Stimulated activated CD8-positive, alpha-beta memory T cell treated with anti-CD3 and anti-CD28 coated beads, Interleukin-12 subunit alpha, Interleukin-12 subunit beta, amount 100 ng/mL, for 4 hours (primary cell): ENCODE measurements around the gene LCP1.
"Not testable (repeated sequence)": the region's sequence is repeated elsewhere in the genome, so short reads cannot be mapped to it uniquely, and the experiment has no call there.

Experiments used
- DNase-seq: peaks from one replicate; pipeline ENCODE4 v3.0.0-alpha.2; 2020; ENCODE audit warnings: low read depth

Gene LCP1

DNA sequence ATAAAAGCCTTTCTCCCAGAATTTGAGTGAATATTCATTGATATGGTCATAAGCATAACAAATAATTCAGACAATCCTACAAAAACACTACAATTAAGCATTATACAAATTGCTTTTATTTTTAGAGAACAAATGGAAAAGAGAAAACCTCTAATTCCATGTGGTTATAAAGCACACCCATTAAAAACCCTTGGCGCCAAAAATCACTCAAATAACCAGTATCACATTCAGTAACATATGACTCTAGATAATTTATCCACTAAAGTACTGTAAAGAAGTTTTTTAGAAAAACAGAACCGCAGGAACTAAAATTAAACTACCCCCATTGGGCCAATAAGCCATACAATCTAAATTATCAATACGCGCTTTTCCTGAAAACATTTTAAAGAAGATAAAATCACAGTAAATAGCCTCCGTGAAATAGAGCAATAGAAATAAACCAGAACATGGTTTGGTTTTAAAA lies 569 bp downstream of the LCP1 start:
- DNase-seq: no peak

DNA sequence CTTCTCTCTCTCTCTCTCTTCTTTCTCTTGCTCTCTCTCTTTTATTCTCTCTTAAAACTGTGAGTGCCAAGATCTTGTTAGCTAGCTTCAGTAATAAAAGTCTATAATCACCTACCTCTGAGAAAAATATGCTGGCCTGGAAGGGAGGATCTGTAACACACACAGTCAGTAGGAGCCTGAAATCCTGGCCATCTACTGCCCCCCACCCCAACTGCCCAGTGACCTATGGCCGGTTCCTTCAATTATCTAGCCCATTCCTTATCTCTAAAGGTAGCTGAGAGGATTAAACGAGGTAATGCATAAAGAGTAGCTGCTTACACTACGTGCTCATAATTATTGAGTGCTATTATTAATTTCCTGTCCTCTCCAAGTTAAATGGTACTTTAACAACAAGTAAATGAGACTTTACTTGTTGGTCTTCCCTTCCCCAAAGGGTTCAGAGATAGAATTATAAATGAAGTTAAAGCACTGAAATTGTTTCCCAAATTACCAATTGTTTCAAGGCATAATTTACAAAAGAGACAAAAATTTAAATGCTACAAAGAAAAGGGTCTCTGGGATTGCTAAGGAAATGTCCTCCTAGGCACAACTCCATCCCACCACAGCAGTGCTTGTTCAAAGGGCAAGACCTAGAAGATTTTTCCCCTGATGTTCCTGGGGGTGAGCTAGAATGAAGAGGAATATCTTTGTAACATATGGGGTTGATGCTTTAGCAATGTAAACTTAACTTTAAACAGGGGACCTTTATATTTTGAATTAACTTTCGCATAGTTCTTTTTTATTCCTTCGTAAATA lies 1.8 kb downstream of the LCP1 start:
- no peak for DNase-seq

DNA sequence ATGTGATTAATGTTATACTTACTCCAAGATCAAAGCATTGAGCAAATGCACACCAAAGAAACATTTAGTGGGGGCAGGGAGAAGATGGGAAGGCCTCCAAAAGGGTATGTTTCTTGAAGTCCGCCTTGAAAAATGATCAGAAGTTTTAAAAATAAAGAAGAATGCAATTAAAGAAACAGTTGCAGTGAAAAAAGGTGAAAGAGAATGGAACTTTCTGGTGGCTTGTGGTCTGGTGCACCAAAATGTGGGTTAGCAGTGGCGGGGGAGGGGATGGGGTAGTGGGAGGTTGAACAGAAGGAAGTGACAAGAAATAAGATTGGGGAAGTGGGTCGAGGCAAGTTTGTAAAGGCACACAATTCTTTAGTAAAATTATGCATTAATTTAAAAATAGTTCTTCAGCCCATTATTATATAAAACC lies 2.5 kb downstream of the LCP1 start:
- DNase-seq: peak; percentile 65

DNA sequence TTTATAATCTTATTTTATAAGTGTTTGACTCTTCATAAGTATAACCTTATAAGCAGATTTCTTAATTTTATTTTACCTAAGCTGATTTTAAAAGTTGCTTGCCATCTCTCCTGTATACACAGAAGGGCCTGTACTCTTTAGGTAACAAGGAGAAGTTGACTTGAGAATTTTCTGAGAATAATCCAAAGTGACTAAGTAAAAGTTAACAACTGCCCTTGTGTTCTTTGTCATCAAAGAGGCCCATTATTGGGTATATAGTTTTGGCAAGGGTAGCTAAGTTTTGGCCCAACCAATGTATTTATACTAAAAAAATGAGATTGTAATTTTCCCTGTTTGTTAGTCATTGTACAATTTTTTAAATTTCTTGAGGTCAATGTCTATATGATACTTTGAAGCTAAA lies 3.2 kb downstream of the LCP1 start:
- no peak for DNase-seq

DNA sequence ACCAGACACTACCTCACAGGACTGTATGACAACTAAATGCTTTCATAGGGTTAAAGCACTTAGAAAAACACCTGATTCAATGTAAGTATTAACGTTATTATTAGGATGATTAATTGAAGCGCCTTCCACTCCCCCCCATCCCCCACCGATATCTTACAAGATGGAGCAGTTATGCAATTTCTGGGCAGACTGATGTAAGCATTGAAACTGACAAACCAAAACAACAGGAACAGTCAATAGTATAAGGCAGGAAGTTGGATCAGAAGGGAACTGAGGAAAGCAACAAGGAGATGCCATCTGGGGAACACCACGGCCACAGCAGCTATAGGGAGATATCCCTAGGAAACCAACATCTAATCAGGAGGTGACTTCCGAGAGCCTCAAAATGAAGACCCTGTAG lies 3.8 kb downstream of the LCP1 start:
- DNase-seq: no peak

DNA sequence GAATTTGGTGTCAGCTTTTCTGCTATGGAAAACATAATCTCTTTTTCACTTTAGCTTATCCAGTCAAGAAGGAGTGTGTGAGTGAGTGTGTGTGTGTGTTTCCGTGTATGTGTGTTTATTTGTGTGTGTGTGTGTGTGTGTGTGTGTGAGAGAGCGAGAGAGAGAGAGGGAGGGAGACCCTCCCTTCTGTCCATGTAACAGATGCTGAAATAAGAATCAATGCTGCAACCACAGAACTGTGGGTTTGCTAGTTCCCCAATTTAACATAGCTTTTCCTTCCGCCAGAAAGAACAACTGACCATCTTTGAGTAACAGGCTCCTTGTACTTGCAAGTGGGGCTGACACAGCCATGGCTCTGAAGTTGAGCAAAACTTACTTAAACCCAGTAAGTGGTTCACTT lies 5.2 kb downstream of the LCP1 start:
- DNase-seq: no peak

DNA sequence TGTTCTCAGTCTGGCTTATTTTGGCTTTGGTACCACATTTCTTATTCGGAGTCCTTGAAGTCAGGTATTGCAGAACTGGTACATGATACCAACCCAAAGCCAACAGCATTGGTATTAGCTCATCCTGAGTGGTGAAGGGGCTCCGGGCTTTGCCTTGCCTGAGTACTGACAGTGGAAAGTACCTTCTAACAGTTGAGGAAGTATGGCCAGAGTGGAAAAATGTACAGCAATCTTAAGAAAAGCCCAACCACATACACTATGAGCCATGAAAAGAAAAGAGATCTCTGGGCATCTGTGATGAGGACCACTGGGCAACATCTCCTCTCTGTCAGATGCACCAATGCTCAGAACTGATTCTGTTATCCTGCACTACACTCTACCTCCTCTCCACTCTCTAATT lies 8.3 kb downstream of the LCP1 start:
- no peak for DNase-seq

DNA sequence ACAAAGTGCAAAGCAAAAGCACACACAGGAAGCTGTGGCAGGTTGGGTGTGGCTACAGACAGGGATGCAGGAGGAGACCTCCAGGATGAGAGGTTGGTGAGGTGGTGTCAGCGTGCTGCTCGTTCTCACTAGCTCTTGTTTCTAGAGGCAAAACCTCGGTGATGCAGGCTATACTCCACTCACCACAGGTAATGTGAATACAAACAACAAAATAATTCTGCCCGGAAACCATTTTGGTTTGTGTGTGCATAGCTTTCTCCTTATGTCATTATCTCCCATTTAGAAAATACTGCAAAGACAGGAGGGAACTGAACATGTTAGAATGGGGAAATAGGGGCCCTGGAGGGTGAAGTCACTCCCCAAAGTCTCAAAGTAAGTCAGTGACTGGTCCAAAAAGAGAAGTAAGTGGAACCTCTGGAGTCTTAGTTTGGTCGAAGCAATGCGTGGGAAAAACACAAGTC lies 9.4 kb downstream of the LCP1 start:
- no peak for DNase-seq

DNA sequence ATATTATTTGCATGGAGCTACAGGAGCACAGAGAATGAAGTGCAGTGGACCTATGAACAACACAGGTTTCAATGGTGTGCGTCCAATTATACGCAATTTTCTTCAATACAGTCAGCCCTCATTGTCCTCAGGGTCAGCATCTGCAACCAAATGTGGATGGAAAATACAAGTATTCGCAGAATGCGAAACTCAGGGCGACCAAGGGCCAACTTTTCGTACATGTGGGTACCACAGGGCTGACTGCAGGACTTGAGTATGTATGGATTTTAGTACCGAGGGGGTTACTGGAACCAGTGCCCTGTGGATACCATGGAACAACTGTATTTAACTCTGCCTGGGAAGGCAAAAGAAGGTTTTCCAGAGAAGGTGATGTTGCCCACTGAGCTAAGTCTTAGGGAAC lies 10.2 kb downstream of the LCP1 start:
- no peak for DNase-seq

DNA sequence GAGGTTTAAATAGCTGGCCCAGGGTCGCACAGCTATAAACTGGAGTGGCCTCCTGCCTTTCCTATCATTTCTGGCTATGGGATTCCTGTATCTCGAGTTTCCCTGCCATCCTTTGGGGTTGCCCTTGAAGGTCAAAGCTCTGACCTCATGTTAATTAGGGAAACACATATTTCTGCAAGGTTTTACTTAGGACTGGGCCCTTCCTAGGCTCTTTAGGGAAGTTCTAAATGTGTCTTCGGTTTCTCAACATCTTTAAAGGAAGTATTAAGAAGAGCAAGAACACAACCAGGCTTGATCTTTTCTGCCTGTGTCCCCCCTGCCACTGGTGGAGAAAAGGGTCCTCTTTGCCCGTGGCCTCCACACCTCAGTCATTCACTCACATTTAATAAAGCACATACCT lies 10.8 kb downstream of the LCP1 start:
- DNase-seq: no peak

DNA sequence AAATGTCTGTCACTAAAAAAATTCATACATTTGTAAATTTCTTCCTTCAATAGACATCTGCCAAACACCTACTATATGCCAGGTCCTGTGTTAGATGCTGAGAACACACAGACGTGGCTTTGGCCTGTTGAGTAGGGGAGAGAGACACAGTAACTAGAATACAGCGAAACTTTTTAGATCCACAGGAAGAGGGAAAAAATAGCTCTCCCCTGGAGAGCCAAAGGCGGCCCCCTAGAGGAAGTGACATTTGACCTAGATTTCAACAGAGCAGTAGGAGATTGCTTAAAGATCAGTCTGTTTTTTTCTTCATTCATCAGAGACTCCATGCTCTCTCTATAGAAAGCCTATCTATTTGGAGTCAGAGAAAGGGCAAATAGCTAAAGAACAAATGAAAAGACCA lies 11.3 kb downstream of the LCP1 start:
- DNase-seq: no peak

DNA sequence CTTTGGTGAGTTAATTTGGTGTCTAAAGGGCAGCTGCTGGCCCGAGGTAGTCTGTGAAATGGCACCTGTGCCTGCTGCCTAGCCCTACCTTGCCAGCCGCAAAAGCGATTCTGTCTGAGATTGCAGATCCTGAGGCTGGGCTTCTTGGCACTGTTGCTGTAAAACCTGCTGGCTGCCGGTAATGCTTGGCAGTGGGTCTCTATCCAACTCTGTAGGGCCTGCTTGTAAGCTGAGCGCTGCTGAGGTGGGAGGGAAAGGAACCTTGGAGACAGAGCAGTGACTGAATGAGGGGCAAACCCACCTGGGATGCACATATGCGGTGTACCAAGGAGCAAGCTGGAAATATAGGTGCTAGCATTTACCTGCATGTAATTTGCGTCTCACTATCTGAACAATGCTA lies 11.7 kb downstream of the LCP1 start:
- no peak for DNase-seq

DNA sequence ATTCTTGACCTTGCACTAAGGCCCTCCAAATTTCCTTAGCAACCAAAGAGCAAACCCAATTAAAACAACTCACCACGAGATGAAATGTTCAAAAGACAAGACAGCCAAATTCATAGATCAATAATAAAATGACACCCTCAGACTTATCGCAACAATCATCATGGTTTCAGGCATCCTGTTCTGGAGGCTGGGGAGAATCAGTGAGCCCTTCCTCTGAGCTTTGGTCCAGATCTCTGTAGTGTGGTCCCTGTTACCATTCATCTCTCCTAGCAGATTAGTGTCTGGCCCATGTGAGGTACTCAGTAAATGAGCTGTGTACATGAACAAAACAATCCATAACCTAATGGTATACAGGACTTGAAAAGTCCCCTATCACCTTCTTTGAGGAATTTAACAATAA lies 12.2 kb downstream of the LCP1 start:
- no peak for DNase-seq

DNA sequence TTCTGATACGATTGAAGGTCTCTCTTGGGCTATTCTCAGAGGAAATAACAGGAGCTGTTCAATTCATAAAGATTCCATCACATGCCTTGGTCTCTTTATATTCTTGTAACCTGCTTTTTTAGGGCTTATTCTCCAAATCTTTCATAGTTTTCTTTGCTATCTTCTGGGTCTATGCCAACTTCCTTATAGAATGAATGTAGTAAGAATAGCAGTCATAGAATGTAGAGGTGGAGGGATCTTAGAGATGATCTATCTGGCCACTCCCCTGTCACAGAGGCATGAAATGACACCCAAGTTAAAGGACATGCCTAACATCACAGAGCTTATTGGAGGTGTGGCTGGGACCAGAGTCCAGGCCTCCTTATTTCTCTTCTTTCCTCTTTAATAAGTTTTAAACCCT lies 13.2 kb downstream of the LCP1 start:
- no peak for DNase-seq

DNA sequence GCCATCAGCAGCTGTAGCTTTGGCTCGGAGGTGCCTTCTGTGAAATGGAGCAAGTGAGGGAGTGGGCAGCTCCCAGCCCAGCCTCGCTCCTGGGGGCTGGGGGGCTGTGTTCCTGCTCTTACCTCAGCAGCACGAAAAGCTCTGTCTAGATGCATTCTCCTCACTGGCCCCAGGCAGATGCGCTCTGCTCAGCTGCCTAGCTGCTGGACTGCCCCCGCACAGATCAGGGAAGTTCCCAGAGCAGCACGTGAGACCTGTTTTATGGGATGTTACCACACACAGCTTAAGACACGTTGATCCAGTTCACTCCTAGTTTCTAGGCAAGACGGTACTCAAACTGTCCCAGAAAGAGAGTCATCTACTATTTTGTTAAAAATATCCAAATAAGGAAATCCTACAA lies 13.6 kb downstream of the LCP1 start:
- DNase-seq: peak; percentile 31

DNA sequence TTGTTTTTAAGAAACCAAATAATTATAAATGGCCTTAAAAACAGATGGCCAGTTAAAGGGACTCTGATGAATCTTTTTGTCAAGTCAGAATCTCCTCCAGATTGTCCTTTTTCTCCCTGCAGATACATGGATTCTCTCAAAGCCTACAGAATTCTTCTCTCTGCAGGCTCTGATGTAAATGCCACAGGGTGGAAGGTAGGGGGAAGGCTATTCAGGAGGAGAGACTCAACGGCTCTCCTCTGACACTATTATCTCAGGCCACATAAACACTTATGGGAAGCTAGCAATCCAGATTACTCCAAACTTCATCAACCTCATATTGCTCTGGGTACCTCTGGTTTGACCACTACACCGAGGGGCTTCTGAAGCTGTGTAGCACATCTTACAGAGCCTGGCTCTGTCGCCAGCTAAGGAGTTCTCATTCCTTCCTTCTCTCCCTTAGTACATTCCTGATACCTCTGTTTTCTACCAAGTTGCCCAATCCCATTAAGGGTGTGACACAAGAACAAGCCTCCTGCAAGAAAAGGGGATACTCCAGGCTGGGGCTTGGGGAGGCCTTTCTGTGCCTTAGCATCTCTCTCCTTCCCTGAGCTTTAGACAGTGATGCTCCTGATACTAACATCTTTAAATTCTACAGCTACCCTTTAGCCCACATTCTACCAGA lies 14.9 kb downstream of the LCP1 start:
- DNase-seq: no peak

DNA sequence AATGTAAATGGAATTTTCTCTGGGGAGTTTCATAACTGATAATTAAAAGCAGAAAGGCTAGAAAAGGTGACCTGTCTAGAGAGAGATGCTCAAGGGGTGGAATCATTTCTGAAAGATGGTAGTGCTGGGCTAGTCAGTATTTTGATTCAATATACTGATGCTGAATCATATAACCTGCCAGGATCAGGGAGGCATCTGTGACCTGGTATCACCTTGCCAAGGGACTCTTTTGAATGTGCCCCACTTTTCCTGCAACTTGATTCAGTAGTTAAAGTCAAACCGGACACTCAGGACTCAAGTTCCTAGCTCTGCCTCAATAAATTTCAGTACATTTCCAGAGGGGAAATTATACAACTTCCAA lies 15.8 kb downstream of the LCP1 start:
- DNase-seq: no peak

DNA sequence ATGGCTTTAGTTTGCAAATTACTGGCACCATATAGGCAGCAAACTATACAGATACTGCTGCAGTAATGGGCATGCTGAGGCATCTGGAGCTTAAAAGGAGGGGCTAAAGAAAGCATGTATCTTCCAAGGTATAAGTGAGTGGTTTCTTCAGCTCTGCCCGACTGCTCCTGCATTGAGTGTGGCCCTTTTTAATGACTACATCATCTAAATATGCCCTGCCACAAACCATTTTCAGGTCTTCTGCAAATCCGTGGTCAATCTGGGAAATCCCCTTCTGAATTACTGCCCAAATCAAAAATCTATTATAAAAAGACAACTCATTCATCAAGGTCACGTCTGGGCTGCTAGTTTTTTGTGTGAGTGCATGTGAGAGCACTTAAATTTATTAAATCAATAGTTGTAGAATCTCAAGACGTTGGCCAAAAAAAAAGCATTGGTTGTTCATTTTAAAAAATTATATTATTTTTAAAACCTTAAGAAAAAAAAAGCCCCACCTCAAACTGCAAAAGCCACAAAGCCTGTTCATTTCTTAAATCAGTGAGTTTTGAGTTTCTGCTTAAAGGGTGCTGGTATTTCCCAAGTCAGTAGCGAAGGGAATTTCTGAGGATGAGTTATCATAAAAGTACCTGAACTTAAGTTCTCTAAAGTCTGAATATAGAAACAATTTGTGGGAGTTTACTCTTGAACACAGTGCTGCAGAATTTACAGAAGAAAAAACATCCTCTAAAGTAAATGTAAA lies 16.3 kb downstream of the LCP1 start:
- no peak for DNase-seq

DNA sequence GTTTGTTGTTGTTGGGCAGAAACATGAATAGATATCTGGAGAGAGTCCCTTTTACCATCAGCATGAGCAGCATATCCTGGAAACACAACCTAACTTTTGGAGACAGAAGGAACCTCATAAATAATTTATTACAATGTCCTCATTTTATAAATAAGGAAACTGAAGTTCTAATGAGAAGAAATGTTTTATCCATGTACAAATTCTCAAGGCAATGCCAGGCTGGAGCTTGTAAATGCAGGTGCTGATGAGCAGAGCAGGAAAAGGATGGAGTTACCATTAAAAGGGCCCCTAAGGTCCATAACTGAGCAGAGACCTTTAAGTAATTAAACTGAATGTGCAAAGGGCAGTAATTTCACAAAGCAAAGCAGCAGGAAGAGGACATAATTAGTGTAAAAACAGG lies 17.3 kb downstream of the LCP1 start:
- DNase-seq: no peak

DNA sequence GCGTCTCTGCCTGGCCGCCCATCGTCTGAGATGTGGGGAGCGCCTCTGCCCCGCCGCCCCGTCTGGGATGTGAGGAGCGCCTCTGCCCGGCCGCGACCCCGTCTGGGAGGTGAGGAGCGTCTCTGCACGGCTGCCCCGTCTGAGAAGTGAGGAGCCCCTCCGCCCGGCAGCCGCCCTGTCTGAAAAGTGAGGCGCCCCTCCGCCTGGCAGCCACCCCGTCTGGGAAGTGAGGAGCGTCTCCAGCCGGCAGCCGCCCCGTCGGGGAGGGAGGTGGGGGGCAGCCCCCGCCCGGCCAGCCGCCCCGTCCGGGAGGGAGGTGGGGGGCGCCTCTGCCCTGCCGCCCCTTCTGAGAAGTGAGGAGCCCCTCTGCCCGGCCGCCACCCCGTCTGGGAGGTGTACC lies 19.2 kb downstream of the LCP1 start:
- DNase-seq: not testable (repeated sequence)

DNA sequence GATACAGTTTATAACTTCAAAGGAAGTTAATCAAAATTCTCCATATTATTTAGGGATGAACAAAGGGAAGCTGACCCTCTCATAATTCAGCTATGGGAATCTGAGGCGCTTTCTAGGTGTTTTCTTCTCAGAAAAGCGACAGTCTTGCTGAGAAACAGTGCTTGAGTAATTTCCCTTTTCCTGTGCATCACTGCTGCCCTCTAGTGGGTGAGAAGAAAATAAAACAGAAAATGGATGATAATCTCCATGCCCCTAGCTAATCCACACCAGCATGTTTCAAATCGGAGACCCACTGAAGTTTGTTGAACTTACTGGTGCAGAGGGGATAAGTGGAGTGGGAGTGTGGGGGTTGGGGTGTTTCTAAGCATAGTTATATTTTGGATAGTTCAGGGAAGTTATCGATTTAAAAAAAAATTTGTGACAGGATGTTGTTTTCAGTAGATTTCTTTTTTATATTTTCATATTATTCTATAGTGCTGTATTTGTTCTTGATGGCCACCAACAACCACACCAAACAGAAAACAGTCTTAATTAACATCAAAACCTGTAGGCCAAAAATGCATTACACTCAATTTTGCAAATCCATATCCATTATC lies 21.4 kb downstream of the LCP1 start:
- no peak for DNase-seq

DNA sequence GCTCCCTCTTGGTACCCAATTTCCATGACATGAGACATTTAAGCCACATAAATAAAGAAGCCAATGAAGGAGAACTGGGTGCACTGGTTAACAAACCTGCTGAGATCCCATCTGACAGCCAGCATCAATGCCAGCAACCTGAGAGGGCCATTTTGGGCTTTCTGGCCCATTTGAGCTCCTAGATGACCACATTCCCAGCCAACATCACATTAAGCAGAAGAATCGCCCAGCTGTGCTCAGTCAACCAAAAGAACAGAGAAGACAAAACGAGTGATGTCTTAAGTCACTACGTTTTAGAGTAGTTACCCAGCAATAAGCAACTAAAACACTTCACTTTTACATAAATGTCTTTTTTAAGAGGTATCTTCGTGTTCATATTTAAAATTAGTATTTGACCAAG lies 21.9 kb downstream of the LCP1 start:
- no peak for DNase-seq

DNA sequence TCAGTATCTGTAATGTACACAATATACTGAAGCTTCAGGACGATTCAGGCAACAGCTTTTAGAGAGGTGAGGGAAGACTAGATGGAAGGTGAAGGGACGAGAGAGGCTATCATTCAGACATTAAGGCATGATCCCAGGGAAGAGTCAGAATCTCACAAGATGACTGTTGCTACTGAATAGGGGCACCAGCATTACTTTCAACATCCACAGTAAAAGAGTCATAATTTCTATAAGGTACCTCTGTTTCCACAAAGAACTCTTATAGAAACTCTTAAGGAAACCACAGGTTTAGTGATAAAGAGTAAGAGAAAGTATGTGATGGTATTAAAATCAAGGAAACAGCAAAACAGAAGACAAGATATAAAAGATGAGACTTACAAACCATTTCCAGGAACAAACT lies 23.0 kb downstream of the LCP1 start:
- DNase-seq: no peak
